Neural cell (in vitro differentiated cells): ENCODE measurements around the gene TPT1. TPM values are rescaled to one million over a fixed set of nuclear protein-coding genes. Genes with fewer than 3 reads are reported as not detected.

ENCODE experiments used
- H2AFZ ChIP-seq: fragments of 200-600, 300-800 bp; sonication (generic), shearing (Covaris generic); 2 replicates; pipeline ENCODE4 v1.6.0; 2014; ENCODE audit warnings: low read depth, mild to moderate bottlenecking, antibody characterized with exemption, low read length, moderate library complexity
- H3F3A ChIP-seq: fragments of 200-600 bp; shearing (Covaris generic); 2 replicates; pipeline ENCODE4 v1.6.1; 2016; ENCODE audit warnings: mild to moderate bottlenecking, moderate library complexity, mixed read lengths, antibody characterized with exemption, low read length; ENCODE audit not compliant: insufficient read depth, poor library complexity, severe bottlenecking
- H3K27ac ChIP-seq: fragments of 200-600, 300-800 bp; sonication (generic), shearing (Covaris generic); 2 replicates; pipeline ENCODE4 v1.5.1; 2014; ENCODE audit warnings: mild to moderate bottlenecking, low read length, moderate library complexity
- H3K27me3 ChIP-seq: fragments of 300-800, 200-600 bp; sonication (generic), shearing (Covaris generic); 2 replicates; pipeline ENCODE4 v1.6.0; 2014; ENCODE audit warnings: mild to moderate bottlenecking, low read depth, low read length, moderate library complexity; ENCODE audit not compliant: insufficient read depth
- H3K36me3 ChIP-seq: fragments of 300-800, 200-600 bp; sonication (generic), shearing (Covaris generic); 2 replicates; pipeline ENCODE4 v1.5.1; 2014; ENCODE audit warnings: mild to moderate bottlenecking, antibody characterized with exemption, low read length, moderate library complexity; ENCODE audit not compliant: insufficient read depth
- H3K4me2 ChIP-seq: fragments of 300-800, 200-600 bp; sonication (generic), shearing (Covaris generic); 2 replicates; pipeline ENCODE4 v1.6.0; 2014; ENCODE audit warnings: mild to moderate bottlenecking, low read length
- H3K4me3 ChIP-seq: fragments of 300-800, 200-600 bp; sonication (generic), shearing (Covaris generic); 2 replicates; pipeline ENCODE4 v1.5.1; 2014; ENCODE audit warnings: mild to moderate bottlenecking, low read length, moderate library complexity
- H3K79me2 ChIP-seq: fragments of 200-600 bp; shearing (Covaris generic); replicated peaks from 2 replicates; pipeline ENCODE4 v1.6.0; 2014; ENCODE audit warnings: mild to moderate bottlenecking, low read length, moderate library complexity; ENCODE audit not compliant: insufficient read depth
- H3K9ac ChIP-seq: fragments of 300-800, 200-600 bp; sonication (generic), shearing (Covaris generic); 2 replicates; pipeline ENCODE4 v1.6.1; 2016; ENCODE audit warnings: mild to moderate bottlenecking, low read length, mixed read lengths
- H3K9me2 ChIP-seq: fragments of 200-600 bp; shearing (Covaris generic); 2 replicates; pipeline ENCODE4 v1.6.1; 2016; ENCODE audit warnings: mild to moderate bottlenecking, low read length, mixed read lengths; ENCODE audit not compliant: insufficient read depth
- H3K9me3 ChIP-seq: fragments of 200-600, 300-800 bp; sonication (generic), shearing (Covaris generic); 2 replicates; pipeline ENCODE4 v1.6.1; 2016; ENCODE audit warnings: mild to moderate bottlenecking, mixed run types, low read length, moderate library complexity, mixed read lengths
- H4K20me1 ChIP-seq: fragments of 200-600 bp; shearing (Covaris generic); 2 replicates; pipeline ENCODE4 v1.6.1; 2016; ENCODE audit warnings: mild to moderate bottlenecking, mixed run types; ENCODE audit not compliant: insufficient read depth
- CTCF ChIP-seq: fragments of 450-650 bp; IDR thresholded peaks from 2 replicates; pipeline ENCODE4 v1.5.1; 2014; ENCODE audit warnings: antibody characterized with exemption, mild to moderate bottlenecking, moderate library complexity; ENCODE audit not compliant: poor library complexity, severe bottlenecking
- EP300 ChIP-seq: fragments of 450-650 bp; conservative IDR thresholded peaks from 2 replicates; pipeline ENCODE4 v1.6.1; 2014; ENCODE audit warnings: antibody characterized with exemption, mild to moderate bottlenecking, moderate library complexity; ENCODE audit not compliant: poor library complexity, severe bottlenecking
- EZH2 ChIP-seq: fragments of 200-600, 300-800 bp; shearing (Covaris generic), sonication (generic); IDR thresholded peaks from 2 replicates; pipeline ENCODE4 v1.6.1; 2014; ENCODE audit warnings: antibody characterized with exemption, low read length, borderline replicate concordance, mild to moderate bottlenecking; ENCODE audit not compliant: insufficient read depth, poor library complexity, severe bottlenecking
- MXI1 ChIP-seq: fragments of 450-650 bp; conservative IDR thresholded peaks from 2 replicates; pipeline ENCODE4 v1.6.1; 2014; ENCODE audit warnings: antibody characterized with exemption, mild to moderate bottlenecking; ENCODE audit not compliant: poor library complexity, severe bottlenecking
- POLR2AphosphoS5 ChIP-seq: IDR thresholded peaks from 2 replicates; pipeline ENCODE4 v1.6.1; 2012
- RAD21 ChIP-seq: fragments of 450-650 bp; conservative IDR thresholded peaks from 2 replicates; pipeline ENCODE4 v1.6.1; 2014; ENCODE audit warnings: antibody characterized with exemption, mild to moderate bottlenecking, moderate library complexity
- REST ChIP-seq: IDR thresholded peaks from 2 replicates; pipeline ENCODE4 v1.6.1; 2012; ENCODE audit warnings: borderline replicate concordance
- SMC3 ChIP-seq: fragments of 450-650 bp; conservative IDR thresholded peaks from 2 replicates; pipeline ENCODE4 v1.6.1; 2014; ENCODE audit warnings: antibody characterized with exemption, mild to moderate bottlenecking, moderate library complexity; ENCODE audit not compliant: poor library complexity
- TAF1 ChIP-seq: IDR thresholded peaks from 2 replicates; pipeline ENCODE4 v1.6.1; 2012; ENCODE audit warnings: low read depth
- polyA plus RNA-seq: library from polyadenylated mRNA; depleted of rRNA; stranded (reverse); fragments of >200 nt; gene quantifications from 2 replicates; pipeline ENCODE4 v1.2.3, GENCODE V29; 2014

Gene TPT1
- polyA plus RNA-seq, 1 donor from 2014 or later: 2,071 TPM

GRCh38 chr13:45352031-45352430, 11.0 kb upstream of the TPT1 start:
- H3K9ac ChIP-seq: no peak overlapping the region
- H3K4me2 ChIP-seq: no peak overlapping the region
- no peak overlapping the region for H3K4me3 ChIP-seq
- H3K27me3 ChIP-seq: no peaks in the 10 kb centered on the region
- no peaks in the 10 kb centered on the region for H3K9me3 ChIP-seq
- H3K9me2 ChIP-seq: no peaks in the 10 kb centered on the region
- no peak overlapping the region for H2AFZ ChIP-seq
- H4K20me1 ChIP-seq: no peaks in the 10 kb centered on the region
- no peaks in the 10 kb centered on the region for H3K36me3 ChIP-seq
- no peaks in the 10 kb centered on the region for H3K79me2 ChIP-seq
- TF ChIP-seq TAF1 (no peak), MXI1 (no peak), EZH2 (no peak), POLR2AphosphoS5 (no peak), EP300 (no peak), SMC3 (no peak), CTCF (no peak), RAD21 (no peak), REST (no peak)
- no peaks in the 10 kb centered on the region for H3F3A ChIP-seq
- no peak overlapping the region for H3K27ac ChIP-seq

- no peaks in the 10 kb centered on the region for H3K27me3 ChIP-seq
- no peak overlapping the region for H3K27ac ChIP-seq
- TF ChIP-seq EZH2 (no peak), EP300 (no peak), CTCF (no peak), REST (no peak), MXI1 (no peak), POLR2AphosphoS5 (no peak), RAD21 (no peak), TAF1 (no peak), SMC3 (no peak)
- H3K4me3 ChIP-seq: no peak overlapping the region
- no peaks in the 10 kb centered on the region for H3K36me3 ChIP-seq
- no peaks in the 10 kb centered on the region for H3F3A ChIP-seq
- H3K9me2 ChIP-seq: no peaks in the 10 kb centered on the region
- H2AFZ ChIP-seq: no peak overlapping the region
- H3K9me3 ChIP-seq: no peaks in the 10 kb centered on the region
- H3K4me2 ChIP-seq: no peak overlapping the region
- H3K9ac ChIP-seq: no peak overlapping the region
- no peaks in the 10 kb centered on the region for H4K20me1 ChIP-seq
- H3K79me2 ChIP-seq: no peaks in the 10 kb centered on the region
Measured at GRCh38 chr13:45350152-45350551, 9.2 kb upstream of the TPT1 start.
